GM18870 (cell line): ENCODE results near the gene USF2.

Experiments
- ATAC-seq: cut with Tn5 transposase; IDR thresholded peaks from one replicate; pipeline ENCODE4 v1.9.1; 2021; ENCODE audit warnings: moderate library complexity; ENCODE audit not compliant: unreplicated experiment

Gene USF2

GRCh38 chr19:35265126-35265899 lies 3.4 kb upstream of the USF2 start:
- ATAC-seq, result no peak

GRCh38 chr19:35265900-35266519 lies 2.8 kb upstream of the USF2 start:
- ATAC-seq, result no peak

- no peak for ATAC-seq
Observed at GRCh38 chr19:35266520-35267352, 2.0 kb upstream of the USF2 start.

- ATAC-seq, result no peak
Observed at GRCh38 chr19:35267353-35267817, 1.4 kb upstream of the USF2 start.

- ATAC-seq, result no peak
Observed at GRCh38 chr19:35267818-35268535, 785 bp upstream of the USF2 start.

GRCh38 chr19:35269438-35270117 lies 816 bp downstream of the USF2 start:
- ATAC-seq, result peak; percentile 64

GRCh38 chr19:35270381-35270811 lies 1.6 kb downstream of the USF2 start:
- ATAC-seq, result no peak

GRCh38 chr19:35271546-35271945 lies 2.8 kb downstream of the USF2 start:
- ATAC-seq, result no peak

- ATAC-seq, result no peak
Observed at GRCh38 chr19:35272122-35272719, 3.5 kb downstream of the USF2 start.

GRCh38 chr19:35272954-35273649 lies 4.3 kb downstream of the USF2 start:
- no peak for ATAC-seq

GRCh38 chr19:35273686-35274259 lies 5.0 kb downstream of the USF2 start:
- no peak for ATAC-seq

GRCh38 chr19:35274323-35274722 lies 5.6 kb downstream of the USF2 start:
- no peak for ATAC-seq

- no peak for ATAC-seq
Observed at GRCh38 chr19:35276706-35277281, 8.0 kb downstream of the USF2 start.

- no peak for ATAC-seq
Observed at GRCh38 chr19:35278578-35279284, 10.0 kb downstream of the USF2 start.

- ATAC-seq, result no peak
Observed at GRCh38 chr19:35279374-35279773, 10.6 kb downstream of the USF2 start.

- no peak for ATAC-seq
Observed at GRCh38 chr19:35279985-35280821, 11.4 kb downstream of the USF2 start.

- ATAC-seq, result no peak
Observed at GRCh38 chr19:35281303-35281702, 12.5 kb downstream of the USF2 start.
